ENCODE measurements around the gene LGALS12. TPM values are rescaled to one million over a fixed set of nuclear protein-coding genes. Genes with fewer than 3 reads are reported as not detected.

LGALS12 gene
- total and polyA plus RNA-seq, 12 donors: 0.11 to 15.5 (median 0.41) TPM; not detected in 1

DNA sequence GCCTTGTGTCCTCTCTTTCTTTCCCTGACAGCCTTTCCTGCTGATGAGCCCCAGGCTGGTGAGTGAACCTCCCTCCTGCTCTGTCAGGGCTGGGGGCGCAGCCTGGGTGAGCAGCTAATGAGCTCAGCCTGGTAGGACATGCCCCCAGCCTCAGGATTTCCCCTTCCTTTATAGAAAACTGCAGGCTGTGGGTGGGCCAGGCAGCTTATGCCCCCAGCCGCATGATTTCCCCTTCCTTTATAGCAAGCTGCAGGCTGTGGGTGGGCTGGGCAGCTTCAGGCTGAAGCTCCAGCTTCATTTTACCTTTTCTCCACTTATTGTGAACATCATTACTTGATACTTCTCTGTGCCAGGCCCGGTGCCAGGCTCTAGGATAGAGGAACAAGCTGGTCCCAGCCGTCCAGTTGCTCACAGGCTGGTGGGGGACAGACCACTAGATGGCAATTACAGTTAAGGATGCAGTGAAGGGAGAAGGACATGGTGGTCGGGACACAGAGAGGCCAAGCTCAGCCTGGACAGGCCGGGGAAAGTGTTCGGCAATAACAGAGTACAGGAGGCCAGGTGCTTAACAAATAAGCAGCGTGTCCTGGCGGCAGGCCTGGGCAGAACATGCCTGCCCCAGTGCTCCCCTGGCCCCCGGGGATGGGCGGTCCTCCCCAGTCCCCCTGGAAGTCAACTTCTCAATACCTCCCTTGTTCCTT, 5.3 kb downstream of the LGALS12 start:
- Histone ChIP-seq H3K4me1 (replicated peaks in 1 of 2) (no peaks in the 10 kb centered on the region), H3K9me3 (replicated peaks in 1 of 3) (no peaks in the 10 kb centered on the region), H3K27ac (no peak overlapping the region), H3K36me3 (replicated peaks in 1 of 2) (no peaks in the 10 kb centered on the region), H3K4me3 (no peak overlapping the region), H3K27me3 (no peaks in the 10 kb centered on the region)
- 84 to 91% (median 88%) methylated on average over 9 to 11 of the region's 11 CpGs for WGBS, 4 donors
- no peak for TF ChIP-seq POLR2A (IDR thresholded peaks at IDR 0.05)
- TF ChIP-seq, protein P1, sequence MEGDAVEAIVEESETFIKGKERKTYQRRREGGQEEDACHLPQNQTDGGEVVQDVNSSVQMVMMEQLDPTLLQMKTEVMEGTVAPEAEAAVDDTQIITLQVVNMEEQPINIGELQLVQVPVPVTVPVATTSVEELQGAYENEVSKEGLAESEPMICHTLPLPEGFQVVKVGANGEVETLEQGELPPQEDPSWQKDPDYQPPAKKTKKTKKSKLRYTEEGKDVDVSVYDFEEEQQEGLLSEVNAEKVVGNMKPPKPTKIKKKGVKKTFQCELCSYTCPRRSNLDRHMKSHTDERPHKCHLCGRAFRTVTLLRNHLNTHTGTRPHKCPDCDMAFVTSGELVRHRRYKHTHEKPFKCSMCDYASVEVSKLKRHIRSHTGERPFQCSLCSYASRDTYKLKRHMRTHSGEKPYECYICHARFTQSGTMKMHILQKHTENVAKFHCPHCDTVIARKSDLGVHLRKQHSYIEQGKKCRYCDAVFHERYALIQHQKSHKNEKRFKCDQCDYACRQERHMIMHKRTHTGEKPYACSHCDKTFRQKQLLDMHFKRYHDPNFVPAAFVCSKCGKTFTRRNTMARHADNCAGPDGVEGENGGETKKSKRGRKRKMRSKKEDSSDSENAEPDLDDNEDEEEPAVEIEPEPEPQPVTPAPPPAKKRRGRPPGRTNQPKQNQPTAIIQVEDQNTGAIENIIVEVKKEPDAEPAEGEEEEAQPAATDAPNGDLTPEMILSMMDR (IDR thresholded peaks at IDR 0.05): no peak
- intact Hi-C loops (cut with DNase I): no loop called here
- DNase-seq: no peak

DNA sequence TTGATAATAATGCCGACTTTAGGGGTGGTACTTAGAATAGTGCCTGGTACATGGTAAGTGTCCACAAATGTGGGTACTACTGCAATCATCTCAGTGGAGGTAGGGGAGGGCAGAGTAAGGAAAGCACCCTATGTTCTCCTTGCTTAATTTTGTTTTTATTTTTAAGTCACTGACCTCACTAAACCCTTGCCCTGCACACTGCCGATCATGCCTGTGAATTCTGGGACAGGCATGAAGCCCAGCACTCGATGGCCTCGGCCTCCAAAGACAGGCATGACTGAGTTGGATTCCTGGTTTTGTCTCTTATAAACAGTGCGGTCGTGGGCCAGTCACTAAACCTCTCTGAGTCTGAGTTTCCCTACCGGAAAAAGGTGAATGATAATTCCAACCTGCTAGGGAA, 6.9 kb downstream of the LGALS12 start:
- WGBS, 4 donors: 79 to 92% (median 87%) methylated on average over 7 of the region's 7 CpGs
- DNase-seq: no peak
- no peak overlapping the region for H3K27ac ChIP-seq
- TF ChIP-seq POLR2A (IDR thresholded peaks at IDR 0.05): no peak
- TF ChIP-seq, protein P1 (IDR thresholded peaks at IDR 0.05): no peak
- intact Hi-C loops (cut with DNase I): no loop called here
- H3K36me3 ChIP-seq (replicated peaks in 1 of 2): no peaks in the 10 kb centered on the region
- H3K4me3 ChIP-seq: no peak overlapping the region
- no peaks in the 10 kb centered on the region for H3K27me3 ChIP-seq
- H3K9me3 ChIP-seq (replicated peaks in 1 of 3): no peaks in the 10 kb centered on the region
- no peaks in the 10 kb centered on the region for H3K4me1 ChIP-seq (replicated peaks in 1 of 2)

DNA sequence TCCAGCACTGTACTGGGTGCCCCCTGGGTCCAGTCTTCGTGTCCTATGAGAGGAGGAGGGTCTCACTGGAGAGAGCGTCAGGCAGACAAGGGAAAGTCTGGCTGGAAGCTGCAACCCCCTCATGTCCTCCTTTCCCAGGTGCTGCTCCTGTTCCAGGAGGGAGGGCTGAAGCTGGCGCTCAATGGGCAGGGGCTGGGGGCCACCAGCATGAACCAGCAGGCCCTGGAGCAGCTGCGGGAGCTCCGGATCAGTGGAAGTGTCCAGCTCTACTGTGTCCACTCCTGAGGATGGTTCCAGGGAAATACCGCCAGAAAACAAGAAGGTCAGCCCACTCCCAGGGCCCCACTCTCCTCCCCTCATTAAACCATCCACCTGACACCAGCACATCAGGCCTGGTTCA, 10.2 kb downstream of the LGALS12 start:
- Histone ChIP-seq H3K27me3 (no peaks in the 10 kb centered on the region), H3K36me3 (replicated peaks in 1 of 2) (no peaks in the 10 kb centered on the region), H3K27ac (no peak overlapping the region), H3K4me3 (no peak overlapping the region), H3K9me3 (replicated peaks in 1 of 3) (no peaks in the 10 kb centered on the region), H3K4me1 (replicated peaks in 1 of 2) (no peaks in the 10 kb centered on the region)
- DNase-seq: no peak
- TF ChIP-seq, protein P1 (IDR thresholded peaks at IDR 0.05): no peak
- no peak for TF ChIP-seq POLR2A (IDR thresholded peaks at IDR 0.05)
- WGBS, 4 donors: 89 to 97% (median 96%) methylated on average over 5 to 6 of the region's 6 CpGs
- intact Hi-C loops (cut with DNase I): no loop called here

DNA sequence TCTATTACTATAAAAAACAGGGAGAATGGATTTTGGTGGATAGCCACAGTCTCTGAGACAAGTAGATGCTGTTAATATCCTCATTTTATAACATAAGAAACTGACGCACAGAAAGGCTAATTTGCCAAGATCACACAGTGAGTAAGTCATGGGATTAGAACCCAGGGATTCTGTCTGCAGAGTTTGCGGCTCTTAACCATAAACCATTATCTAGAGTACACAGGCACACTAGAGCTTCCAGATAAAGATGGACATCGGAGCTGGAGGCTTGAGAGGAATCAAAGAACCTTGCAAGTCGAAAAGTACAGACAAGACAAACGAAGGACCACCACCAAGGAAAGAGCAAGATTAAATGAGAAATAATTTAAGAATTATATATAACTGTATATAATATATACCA, 11.3 kb downstream of the LGALS12 start:
- TF ChIP-seq, protein P1 (IDR thresholded peaks at IDR 0.05): no peak
- no peak for TF ChIP-seq POLR2A (IDR thresholded peaks at IDR 0.05)
- no peaks in the 10 kb centered on the region for H3K36me3 ChIP-seq (replicated peaks in 1 of 2)
- H3K4me1 ChIP-seq (replicated peaks in 1 of 2): no peaks in the 10 kb centered on the region
- H3K9me3 ChIP-seq (replicated peaks in 1 of 3): no peaks in the 10 kb centered on the region
- 89 to 96% (median 93%) methylated on average over 5 of the region's 5 CpGs for WGBS, 4 donors
- no peak for DNase-seq
- H3K27me3 ChIP-seq: no peaks in the 10 kb centered on the region
- no peak overlapping the region for H3K4me3 ChIP-seq
- no peak overlapping the region for H3K27ac ChIP-seq
- intact Hi-C loops (cut with DNase I): no loop called here
